Uterus (tissue), 2 donors: ENCODE data around the gene HOTAIR.

Source experiments
- CTCF ChIP-seq, 4 experiments: fragments of 200-600 bp in 2 of 4; fragments of 450-650 bp in 2 of 4; sonication (generic) in 2 of 4; IDR thresholded peaks; one replicate each; pipeline ENCODE4 v1.5.1; 2016 to 2019; ENCODE audit warnings: antibody characterized with exemption in 4 of 4, mild to moderate bottlenecking in 2 of 4, moderate library complexity in 1 of 4
- POLR2A ChIP-seq, 2 donors: fragments of 450-650 bp; IDR thresholded peaks; one replicate each; pipeline ENCODE4 v1.6.1; 2016; ENCODE audit warnings: antibody characterized with exemption in 2 of 2, mild to moderate bottlenecking in 1 of 2, moderate library complexity in 1 of 2

GRCh38 chr12:53969588-53970259 is 5.0 kb downstream of the HOTAIR start:
- TF ChIP-seq POLR2A (IDR thresholded peaks at IDR 0.05): no peak
- no peak for TF ChIP-seq CTCF (IDR thresholded peaks at IDR 0.05)
